HCT116 (cell line): Measurements from ENCODE around the gene NCKAP5. TPM values are rescaled to one million over a fixed set of nuclear protein-coding genes. Genes with fewer than 3 reads are reported as not detected.

Experiments
- ATAC-seq: fragments of 200-7000 bp; cut with Tn5 transposase; 2 replicates; pipeline ENCODE4 v1.9.1; 2020; ENCODE audit warnings: mild to moderate bottlenecking, moderate library complexity
- BruUV-seq: library from RNA; stranded (reverse); fragments of 400-500 nt; replicated peaks from 2 replicates; lab custom pipeline; 2021; lab: Mats Ljungman, UMichigan
- CTCF ChIA-PET: fragments of 300-600 bp; sonication (Branson Sonifier 250); formaldehyde crosslinking; loops from one replicate; lab custom pipeline; 2021; ENCODE audit warnings: antibody characterized with exemption; lab: Charles Lee
- POLR2A ChIA-PET: fragments of 300-600, 350-600 bp; sonication (Branson Sonifier 250); formaldehyde crosslinking; loops from one replicate; lab custom pipeline; 2021; ENCODE audit warnings: antibody characterized with exemption; lab: Charles Lee
- RAD21 ChIA-PET, 2 experiments: fragments of 300-600 bp; sonication (Branson Sonifier 250); formaldehyde crosslinking; loops; one replicate each; lab custom pipeline; 2023; ENCODE audit warnings: low total read pairs in 2 of 2; ENCODE audit not compliant: uncharacterized antibody in 2 of 2, unreplicated experiment in 2 of 2, low non-redundant PET in 1 of 2; lab: Charles Lee
- DNase-seq: peaks from one replicate; pipeline ENCODE4 v3.0.0-alpha.2; 2010; ENCODE audit warnings: low read depth, low spot score
- H2AFZ ChIP-seq: fragments of 200-600 bp; shearing (Covaris generic), sonication (generic); 2 replicates; pipeline ENCODE4 v1.6.1; 2017; ENCODE audit warnings: low read depth, mixed run types, mixed read lengths, antibody characterized with exemption, low read length; ENCODE audit not compliant: poor library complexity, severe bottlenecking
- H3K27ac ChIP-seq: 2 replicates; pipeline ENCODE4 v1.5.1; 2012; ENCODE audit warnings: low read depth, low read length
- H3K27me3 ChIP-seq: fragments of 200-600 bp; sonication (generic); 2 replicates; pipeline ENCODE4 v1.6.1; 2016; ENCODE audit warnings: mixed run types, low read length, mixed read lengths; ENCODE audit not compliant: insufficient read depth
- H3K36me3 ChIP-seq, 2 experiments: fragments of 200-500 bp in 1 of 2; fragments of 200-600 bp in 1 of 2; sonication (Bioruptor generic) in 1 of 2; sonication (generic) in 1 of 2; 2 replicates each; pipeline versions ENCODE4 v1.5.1 to v1.6.1; 2014 to 2016; ENCODE audit warnings: low read length in 2 of 2, inconsistent platforms in 1 of 2, mixed read lengths in 1 of 2, mixed run types in 1 of 2; ENCODE audit not compliant: insufficient read depth in 2 of 2, control insufficient read depth in 1 of 2
- H3K4me1 ChIP-seq, 2 experiments: fragments of 200-600 bp in 1 of 2; sonication (generic) in 1 of 2; 2 replicates each; pipeline versions ENCODE4 v1.5.1 to v1.6.1; 2012 to 2017; ENCODE audit warnings: low read length in 2 of 2, inconsistent platforms in 1 of 2, mild to moderate bottlenecking in 1 of 2, mixed read lengths in 1 of 2, mixed run types in 1 of 2, moderate library complexity in 1 of 2; ENCODE audit not compliant: insufficient read depth in 2 of 2, control insufficient read depth in 1 of 2
- H3K4me2 ChIP-seq: fragments of 200-600 bp; sonication (generic); 2 replicates; pipeline ENCODE4 v1.6.1; 2017; ENCODE audit warnings: mixed run types, low read length, mixed read lengths
- H3K4me3 ChIP-seq, 2 experiments: fragments of 200-600 bp in 1 of 2; sonication (generic) in 1 of 2; replicated peaks in 1 of 2; 2 replicates each; pipeline ENCODE4 v1.5.1; 2011 to 2016; ENCODE audit warnings: low read length in 2 of 2, control low read depth in 1 of 2, low read depth in 1 of 2, mild to moderate bottlenecking in 1 of 2, mixed read lengths in 1 of 2, mixed run types in 1 of 2
- H3K79me2 ChIP-seq: fragments of 200-600 bp; sonication (generic); 2 replicates; pipeline ENCODE4 v1.6.1; 2017; ENCODE audit warnings: mild to moderate bottlenecking, mixed run types, low read length, moderate library complexity, mixed read lengths; ENCODE audit not compliant: insufficient read depth
- H3K9ac ChIP-seq: fragments of 200-600 bp; sonication (generic); 2 replicates; pipeline ENCODE4 v1.6.1; 2016; ENCODE audit warnings: low read length, mixed read lengths
- H3K9me2 ChIP-seq: fragments of 200-600 bp; sonication (generic), shearing (Covaris generic); 2 replicates; pipeline ENCODE4 v1.6.1; 2017; ENCODE audit warnings: mixed run types, mild to moderate bottlenecking, moderate library complexity; ENCODE audit not compliant: insufficient read depth
- H3K9me3 ChIP-seq, 2 experiments: fragments of 200-500 bp in 1 of 2; fragments of 200-600 bp in 1 of 2; sonication (Bioruptor generic) in 1 of 2; sonication (generic) in 1 of 2; 2 replicates each; pipeline ENCODE4 v1.6.1; 2014 to 2017; ENCODE audit warnings: low read length in 2 of 2, mixed read lengths in 2 of 2, inconsistent platforms in 1 of 2, low read depth in 1 of 2, mild to moderate bottlenecking in 1 of 2, mixed run types in 1 of 2, moderate library complexity in 1 of 2; ENCODE audit not compliant: control insufficient read depth in 1 of 2, insufficient read depth in 1 of 2
- H4K20me1 ChIP-seq: fragments of 200-600 bp; sonication (generic), shearing (Covaris generic); 2 replicates; pipeline ENCODE4 v1.6.1; 2017; ENCODE audit warnings: mixed run types, mild to moderate bottlenecking, moderate library complexity; ENCODE audit not compliant: insufficient read depth
- CBX3 ChIP-seq: IDR thresholded peaks from 2 replicates; pipeline ENCODE4 v1.6.1; 2012; ENCODE audit warnings: low read depth
- CEBPB ChIP-seq: IDR thresholded peaks from 2 replicates; pipeline ENCODE4 v1.6.1; 2012; ENCODE audit warnings: low read depth
- CTCF ChIP-seq, 3 experiments: fragments of 200-600 bp in 1 of 3; sonication (generic) in 1 of 3; IDR thresholded peaks in 2 of 3; conservative IDR thresholded peaks in 1 of 3; 2 replicates each; pipeline ENCODE4 v1.5.1; 2012 to 2017; ENCODE audit warnings: low read depth in 2 of 3, low read length in 2 of 3, antibody characterized with exemption in 1 of 3, borderline replicate concordance in 1 of 3, control low read depth in 1 of 3, mild to moderate bottlenecking in 1 of 3, mixed read lengths in 1 of 3, mixed run types in 1 of 3, moderate library complexity in 1 of 3; ENCODE audit not compliant: insufficient read depth in 1 of 3
- EGR1 ChIP-seq: IDR thresholded peaks from 2 replicates; pipeline ENCODE4 v1.6.1; 2012; ENCODE audit warnings: low read depth
- ELF1 ChIP-seq: IDR thresholded peaks from 2 replicates; pipeline ENCODE4 v1.6.1; 2012; ENCODE audit warnings: low read depth, borderline replicate concordance
- EZH2 ChIP-seq: fragments of 200-600 bp; sonication (generic); IDR thresholded peaks from 2 replicates; pipeline ENCODE4 v1.6.1; 2017; ENCODE audit warnings: antibody characterized with exemption, mixed run types
- FOSL1 ChIP-seq: IDR thresholded peaks from 2 replicates; pipeline ENCODE4 v1.6.1; 2012; ENCODE audit warnings: low read depth
- JUND ChIP-seq: IDR thresholded peaks from 2 replicates; pipeline ENCODE4 v1.6.1; 2012
- POLR2A ChIP-seq: IDR thresholded peaks from 2 replicates; pipeline ENCODE4 v1.7.0; 2011; ENCODE audit warnings: borderline replicate concordance; ENCODE audit not compliant: insufficient read depth, insufficient read length; ENCODE audit errors: extremely low read depth
- POLR2AphosphoS5 ChIP-seq: IDR thresholded peaks from 2 replicates; pipeline ENCODE4 v1.6.1; 2011; ENCODE audit warnings: mild to moderate bottlenecking, low read depth, low read length, moderate library complexity
- RAD21 ChIP-seq: IDR thresholded peaks from 2 replicates; pipeline ENCODE4 v1.6.1; 2012; ENCODE audit warnings: low read depth, mild to moderate bottlenecking
- SIN3A ChIP-seq: IDR thresholded peaks from 2 replicates; pipeline ENCODE4 v1.6.1; 2012; ENCODE audit warnings: low read depth
- SRF ChIP-seq: IDR thresholded peaks from 2 replicates; pipeline ENCODE4 v1.6.1; 2012; ENCODE audit warnings: low read depth
- TCF7L2 ChIP-seq: IDR thresholded peaks from 2 replicates; pipeline ENCODE4 v1.7.0; 2011; ENCODE audit warnings: borderline replicate concordance, inconsistent platforms; ENCODE audit not compliant: insufficient read depth, insufficient read length; ENCODE audit errors: extremely low read depth
- YY1 ChIP-seq: IDR thresholded peaks from 2 replicates; pipeline ENCODE4 v1.6.1; 2011; ENCODE audit warnings: low read length, low read depth, moderate library complexity, mild to moderate bottlenecking; ENCODE audit not compliant: insufficient replicate concordance; ENCODE audit errors: extremely low read depth
- ZBTB33 ChIP-seq: IDR thresholded peaks from 2 replicates; pipeline ENCODE4 v1.6.1; 2011; ENCODE audit warnings: mild to moderate bottlenecking, low read length, moderate library complexity; ENCODE audit not compliant: insufficient replicate concordance; ENCODE audit errors: extremely low read depth
- ZNF274 ChIP-seq: fragments of 200-500 bp; sonication (Bioruptor generic); IDR thresholded peaks from 2 replicates; pipeline ENCODE4 v1.6.1; 2014; ENCODE audit warnings: mild to moderate bottlenecking, low read depth, low read length, inconsistent platforms
- intact Hi-C: fragments of 100-400 bp; cut with micrococcal nuclease; formaldehyde crosslinking; loops from 2 replicates; pipeline ENCODE4 v1.10.0; 2022
- total RNA-seq: library from RNA; stranded (reverse); gene quantifications from one replicate; pipeline ENCODE4 v1.2.1, GENCODE V29; 2021; ENCODE audit not compliant: unreplicated experiment

NCKAP5 gene
- total RNA-seq, 1 experiment from 2014 or later = 0.30 TPM

GRCh38 chr2:132680544-132680943 lies 887.7 kb downstream of the NCKAP5 start (continued):
- TF ChIP-seq POLR2A = no peak

GRCh38 chr2:132678483-132678882 lies 889.8 kb downstream of the NCKAP5 start:
- Histone ChIP-seq H3K36me3 (no peaks in the 10 kb centered on the region), H3K27ac (no peak overlapping the region), H2AFZ (no peak overlapping the region), H4K20me1 (no peaks in the 10 kb centered on the region), H3K9me3 (no peaks in the 10 kb centered on the region), H3K4me3 (no peak overlapping the region), H3K4me2 (no peak overlapping the region), H3K79me2 (no peaks in the 10 kb centered on the region), H3K9me2 (no peaks in the 10 kb centered on the region; the same call in 1 of the 2 replicates), H3K9ac (no peak overlapping the region), H3K4me1 (no peaks in the 10 kb centered on the region), H3K27me3 (peaks cover 63% of the 10 kb centered on the region)
- BruUV-seq = no TSS peak
- no peak for ATAC-seq
- no peak for DNase-seq
- intact Hi-C loops = loop anchor here (10.0 kb wide), 2 partner anchors 496 to 1166 kb away; no protein-coding TSS in a partner anchor
- no peak for TF ChIP-seq YY1
- no peak for TF ChIP-seq EGR1
- TF ChIP-seq TCF7L2 = no peak
- TF ChIP-seq CBX3 = no peak
- TF ChIP-seq RAD21 = no peak
- no peak for TF ChIP-seq POLR2AphosphoS5
- no peak for TF ChIP-seq ZBTB33
- no peak for TF ChIP-seq SRF
- TF ChIP-seq JUND = no peak
- TF ChIP-seq EZH2 = no peak
- no peak for TF ChIP-seq POLR2A
- no peak for TF ChIP-seq ZNF274
- TF ChIP-seq CTCF (IDR thresholded peaks at IDR 0.05 in 2 of 3, conservative IDR thresholded peaks at IDR 0.05 in 1 of 3; ENCODE audit: borderline replicate concordance in 1 of 3, insufficient read depth in 1 of 3, low read depth in 2 of 3, low read length in 2 of 3) = no peak
- TF ChIP-seq CEBPB = no peak
- TF ChIP-seq SIN3A = no peak
- TF ChIP-seq FOSL1 = no peak
- TF ChIP-seq ELF1 = no peak
- ChIA-PET CTCF (no interaction called here), RAD21 (no interaction called here), POLR2A (no interaction called here)
